ENCODE data around the gene VILL.
"Not testable (repeated sequence)": the region's sequence is repeated elsewhere in the genome, so short reads cannot be mapped to it uniquely, and the experiment has no call there.

The VILL gene

DNA sequence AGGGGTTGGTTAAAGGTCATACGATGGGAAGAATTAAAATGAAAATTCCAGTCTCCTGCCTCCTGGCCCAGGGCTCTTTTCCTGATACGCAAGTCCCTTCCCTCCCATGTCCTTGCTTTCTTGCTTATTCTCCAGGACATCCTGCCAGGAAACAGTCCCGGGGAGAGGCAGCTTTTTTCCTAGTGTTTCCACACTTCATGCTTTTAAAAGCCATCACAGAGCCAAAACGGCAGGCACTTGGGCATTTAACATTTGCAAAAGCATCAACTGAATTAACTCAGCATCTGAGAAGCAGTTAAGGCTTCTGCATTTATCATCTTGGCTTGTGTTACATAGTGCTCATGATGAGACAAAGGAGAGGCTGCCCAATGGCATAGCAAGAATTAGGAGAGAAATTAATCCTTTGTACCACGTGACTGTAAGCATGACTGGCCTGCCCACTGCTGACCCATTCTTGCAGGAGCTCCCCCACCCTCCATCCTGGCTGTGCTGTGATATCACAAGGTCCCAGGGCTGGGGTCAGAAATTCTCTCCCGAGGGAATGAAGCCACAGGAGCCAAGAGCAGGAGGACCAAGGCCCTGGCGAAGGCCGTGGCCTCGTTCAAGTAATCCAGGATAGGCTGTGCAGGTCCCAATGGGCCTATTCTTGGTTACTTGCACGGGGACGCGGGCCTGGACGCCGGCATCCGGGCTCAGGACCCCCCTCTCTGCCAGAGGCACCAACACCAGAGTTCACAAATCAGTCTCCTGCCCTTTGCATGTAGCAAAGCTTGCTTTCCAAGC, 21.6 kb upstream of the VILL start:
- no peaks in the 10 kb centered on the region for H3K9me3 ChIP-seq (ENCODE audit: insufficient read depth, low read length)
- TF ChIP-seq, protein P1, sequence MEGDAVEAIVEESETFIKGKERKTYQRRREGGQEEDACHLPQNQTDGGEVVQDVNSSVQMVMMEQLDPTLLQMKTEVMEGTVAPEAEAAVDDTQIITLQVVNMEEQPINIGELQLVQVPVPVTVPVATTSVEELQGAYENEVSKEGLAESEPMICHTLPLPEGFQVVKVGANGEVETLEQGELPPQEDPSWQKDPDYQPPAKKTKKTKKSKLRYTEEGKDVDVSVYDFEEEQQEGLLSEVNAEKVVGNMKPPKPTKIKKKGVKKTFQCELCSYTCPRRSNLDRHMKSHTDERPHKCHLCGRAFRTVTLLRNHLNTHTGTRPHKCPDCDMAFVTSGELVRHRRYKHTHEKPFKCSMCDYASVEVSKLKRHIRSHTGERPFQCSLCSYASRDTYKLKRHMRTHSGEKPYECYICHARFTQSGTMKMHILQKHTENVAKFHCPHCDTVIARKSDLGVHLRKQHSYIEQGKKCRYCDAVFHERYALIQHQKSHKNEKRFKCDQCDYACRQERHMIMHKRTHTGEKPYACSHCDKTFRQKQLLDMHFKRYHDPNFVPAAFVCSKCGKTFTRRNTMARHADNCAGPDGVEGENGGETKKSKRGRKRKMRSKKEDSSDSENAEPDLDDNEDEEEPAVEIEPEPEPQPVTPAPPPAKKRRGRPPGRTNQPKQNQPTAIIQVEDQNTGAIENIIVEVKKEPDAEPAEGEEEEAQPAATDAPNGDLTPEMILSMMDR (IDR thresholded peaks at IDR 0.05; ENCODE audit: low read depth, low read length): no peak
- no peak for TF ChIP-seq EZH2phosphoT487 (IDR thresholded peaks at IDR 0.05; ENCODE audit: low read depth)
- H3K9ac ChIP-seq (ENCODE audit: low read length): no peak overlapping the region
- H2AFZ ChIP-seq (ENCODE audit: low read depth, low read length): no peak overlapping the region
- no peak overlapping the region for H3K27ac ChIP-seq (ENCODE audit: low read length)
- H3K79me2 ChIP-seq (ENCODE audit: low read length): no peaks in the 10 kb centered on the region
- H3K4me3 ChIP-seq (ENCODE audit: low read length): no peak overlapping the region
- no peak overlapping the region for H3K4me2 ChIP-seq (ENCODE audit: low read length)
- no peaks in the 10 kb centered on the region for H3K36me3 ChIP-seq (replicated peaks; ENCODE audit: low read depth, low read length)
- H3K27me3 ChIP-seq (ENCODE audit: low read depth, low read length): peaks cover 6% of the 10 kb centered on the region; the same call in 1 of the 2 replicates
- no peaks in the 10 kb centered on the region for H4K20me1 ChIP-seq (ENCODE audit: insufficient read depth, low read length)
- no peaks in the 10 kb centered on the region for H3K4me1 ChIP-seq (ENCODE audit: low read length)

DNA sequence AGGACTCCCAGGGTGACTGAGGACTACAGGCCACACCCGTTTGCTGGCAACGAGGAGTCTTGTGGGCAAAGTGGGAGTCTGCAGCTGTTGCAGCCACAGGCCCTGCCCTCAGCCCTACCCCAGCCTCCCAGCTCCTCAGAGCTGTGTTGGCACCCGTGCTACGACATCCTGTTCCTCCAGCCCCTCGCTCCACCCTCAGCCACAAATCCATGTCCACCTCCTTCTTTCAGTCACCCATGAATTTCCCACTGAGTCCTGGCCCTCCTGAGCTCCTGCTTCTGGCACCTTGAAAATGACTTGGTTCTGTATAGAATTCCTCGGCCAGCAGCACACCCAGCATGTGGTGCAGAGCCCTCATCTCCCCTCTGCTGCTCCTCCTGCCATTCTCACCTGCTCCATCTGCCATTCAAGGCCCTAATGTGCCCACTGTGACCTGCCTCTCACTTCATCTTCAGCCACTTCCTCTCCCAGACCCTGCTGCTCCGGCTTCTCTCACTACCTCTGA, 20.9 kb upstream of the VILL start:
- no peaks in the 10 kb centered on the region for H4K20me1 ChIP-seq (ENCODE audit: insufficient read depth, low read length)
- no peak overlapping the region for H3K4me3 ChIP-seq (ENCODE audit: low read length)
- H3K79me2 ChIP-seq (ENCODE audit: low read length): no peaks in the 10 kb centered on the region
- no peak overlapping the region for H3K27ac ChIP-seq (ENCODE audit: low read length)
- no peaks in the 10 kb centered on the region for H3K4me1 ChIP-seq (ENCODE audit: low read length)
- H2AFZ ChIP-seq (ENCODE audit: low read depth, low read length): no peak overlapping the region
- no peaks in the 10 kb centered on the region for H3K9me3 ChIP-seq (ENCODE audit: insufficient read depth, low read length)
- no peak overlapping the region for H3K4me2 ChIP-seq (ENCODE audit: low read length)
- no peak for TF ChIP-seq EZH2phosphoT487 (IDR thresholded peaks at IDR 0.05; ENCODE audit: low read depth)
- TF ChIP-seq, protein P1 (IDR thresholded peaks at IDR 0.05; ENCODE audit: low read depth, low read length): no peak
- no peak overlapping the region for H3K9ac ChIP-seq (ENCODE audit: low read length)
- H3K36me3 ChIP-seq (replicated peaks; ENCODE audit: low read depth, low read length): no peaks in the 10 kb centered on the region
- H3K27me3 ChIP-seq (ENCODE audit: low read depth, low read length): peaks cover 3% of the 10 kb centered on the region; the same call in 1 of the 2 replicates

DNA sequence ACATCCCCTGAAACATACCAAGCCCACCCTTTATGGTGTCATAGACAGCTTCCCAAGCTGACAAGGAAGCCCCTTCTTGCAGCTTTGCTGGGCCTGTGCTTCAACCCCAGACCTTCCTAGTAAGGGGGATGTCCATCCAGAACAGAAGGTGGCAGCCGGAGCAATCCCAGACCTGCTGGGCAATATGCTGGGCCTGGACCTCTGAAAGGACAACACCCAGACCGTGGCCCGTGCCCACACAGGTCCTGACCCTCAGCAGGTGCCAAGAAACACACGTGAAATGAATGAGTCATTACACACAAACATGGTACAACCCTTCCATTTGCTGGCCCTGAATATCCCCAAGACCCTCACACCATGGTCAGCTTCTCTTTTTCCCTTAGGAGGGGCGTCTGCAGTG, 19.8 kb upstream of the VILL start:
- TF ChIP-seq, protein P1 (IDR thresholded peaks at IDR 0.05; ENCODE audit: low read depth, low read length): no peak
- TF ChIP-seq EZH2phosphoT487 (IDR thresholded peaks at IDR 0.05; ENCODE audit: low read depth): no peak
- Histone ChIP-seq H3K4me2 (ENCODE audit: low read length) (no peak overlapping the region), H3K79me2 (ENCODE audit: low read length) (no peaks in the 10 kb centered on the region), H3K9me3 (ENCODE audit: insufficient read depth, low read length) (no peaks in the 10 kb centered on the region), H3K9ac (ENCODE audit: low read length) (no peak overlapping the region), H3K36me3 (replicated peaks; ENCODE audit: low read depth, low read length) (no peaks in the 10 kb centered on the region), H3K27ac (ENCODE audit: low read length) (no peak overlapping the region), H3K27me3 (ENCODE audit: low read depth, low read length) (no peaks in the 10 kb centered on the region), H2AFZ (ENCODE audit: low read depth, low read length) (no peak overlapping the region), H3K4me1 (ENCODE audit: low read length) (no peaks in the 10 kb centered on the region), H3K4me3 (ENCODE audit: low read length) (no peak overlapping the region), H4K20me1 (ENCODE audit: insufficient read depth, low read length) (no peaks in the 10 kb centered on the region)

DNA sequence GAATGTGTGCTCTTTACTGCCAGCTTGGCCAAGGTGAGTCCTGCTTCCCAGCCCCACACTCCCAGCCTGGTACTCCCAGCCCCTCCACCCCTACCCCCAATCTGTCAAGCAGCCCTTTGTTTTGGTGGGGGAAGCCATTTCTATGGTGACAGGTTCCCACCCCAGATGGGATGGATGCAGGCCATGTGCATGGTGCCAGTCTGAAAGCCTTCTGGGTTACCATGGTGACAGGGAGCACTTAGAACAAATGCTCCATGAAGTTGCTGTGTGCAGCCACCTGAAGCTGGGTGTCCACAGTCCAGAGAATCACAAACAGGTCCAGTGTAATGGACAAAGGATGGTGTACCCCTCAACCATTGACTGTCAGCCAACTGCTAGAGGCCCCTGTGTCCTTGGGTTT, 19.1 kb upstream of the VILL start:
- Histone ChIP-seq H3K4me3 (ENCODE audit: low read length) (no peak overlapping the region), H3K27me3 (ENCODE audit: low read depth, low read length) (no peaks in the 10 kb centered on the region), H2AFZ (ENCODE audit: low read depth, low read length) (no peak overlapping the region), H3K36me3 (replicated peaks; ENCODE audit: low read depth, low read length) (no peaks in the 10 kb centered on the region), H3K9ac (ENCODE audit: low read length) (no peak overlapping the region), H3K79me2 (ENCODE audit: low read length) (no peaks in the 10 kb centered on the region), H4K20me1 (ENCODE audit: insufficient read depth, low read length) (no peaks in the 10 kb centered on the region), H3K4me2 (ENCODE audit: low read length) (no peak overlapping the region), H3K4me1 (ENCODE audit: low read length) (no peaks in the 10 kb centered on the region), H3K9me3 (ENCODE audit: insufficient read depth, low read length) (no peaks in the 10 kb centered on the region), H3K27ac (ENCODE audit: low read length) (no peak overlapping the region)
- TF ChIP-seq, protein P1 (IDR thresholded peaks at IDR 0.05; ENCODE audit: low read depth, low read length): no peak
- TF ChIP-seq EZH2phosphoT487 (IDR thresholded peaks at IDR 0.05; ENCODE audit: low read depth): no peak

DNA sequence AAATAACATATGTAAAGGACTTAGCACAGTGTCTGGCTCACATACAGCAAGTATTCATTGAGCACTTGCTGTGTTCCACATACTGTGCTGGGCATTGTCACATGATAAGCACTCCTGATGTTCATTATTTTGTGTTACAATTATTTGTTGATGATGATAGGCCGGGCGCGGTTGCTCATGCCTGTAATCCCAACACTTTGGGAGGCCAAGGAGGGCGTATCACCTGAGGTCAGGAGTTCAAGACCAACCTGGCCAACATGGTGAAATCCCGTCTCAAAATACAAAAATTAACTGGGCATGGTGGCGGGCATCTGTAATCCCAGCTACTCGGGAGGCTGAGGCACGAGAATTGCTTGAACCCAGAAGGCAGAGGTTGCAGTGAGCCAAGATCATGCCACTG, 18.5 kb upstream of the VILL start:
- H3K9ac ChIP-seq (ENCODE audit: low read length); H3K9me3 ChIP-seq (ENCODE audit: insufficient read depth, low read length); H3K4me1 ChIP-seq (ENCODE audit: low read length); H4K20me1 ChIP-seq (ENCODE audit: insufficient read depth, low read length); H3K36me3 ChIP-seq (replicated peaks; ENCODE audit: low read depth, low read length); H3K27me3 ChIP-seq (ENCODE audit: low read depth, low read length); H3K79me2 ChIP-seq (ENCODE audit: low read length); H3K4me2 ChIP-seq (ENCODE audit: low read length); H2AFZ ChIP-seq (ENCODE audit: low read depth, low read length); H3K27ac ChIP-seq (ENCODE audit: low read length); H3K4me3 ChIP-seq (ENCODE audit: low read length): not testable (repeated sequence)

All from OCI-LY3 (cell line).